ENCODE measurements around the gene LY9. TPM values are rescaled to one million over a fixed set of nuclear protein-coding genes. Genes with fewer than 3 reads are reported as not detected.

The LY9 gene
- total RNA-seq, 1 experiment from 2014 or later, result not detected

DNA sequence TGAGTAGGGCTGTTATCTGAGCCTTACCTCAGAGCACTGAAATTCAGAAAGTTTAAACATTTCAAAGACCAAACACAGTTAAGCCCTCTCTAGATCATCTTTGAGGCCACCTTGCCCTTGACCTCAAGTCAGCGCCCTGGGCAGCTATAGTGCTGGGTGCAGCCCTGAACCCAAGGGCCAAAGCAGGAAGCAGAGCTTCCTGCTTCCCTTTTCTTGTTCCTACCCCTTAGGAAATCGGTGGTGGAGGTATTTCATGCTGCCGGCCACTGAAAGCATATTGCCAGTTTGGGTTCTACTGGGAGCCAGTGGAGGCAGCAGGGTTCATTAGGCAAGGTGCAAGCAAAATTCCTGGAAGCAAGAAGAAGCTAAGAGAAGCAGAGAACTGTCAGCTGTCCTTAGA is 40.6 kb downstream of the LY9 start:
- no peak for DNase-seq (ENCODE audit: low read depth)

DNA sequence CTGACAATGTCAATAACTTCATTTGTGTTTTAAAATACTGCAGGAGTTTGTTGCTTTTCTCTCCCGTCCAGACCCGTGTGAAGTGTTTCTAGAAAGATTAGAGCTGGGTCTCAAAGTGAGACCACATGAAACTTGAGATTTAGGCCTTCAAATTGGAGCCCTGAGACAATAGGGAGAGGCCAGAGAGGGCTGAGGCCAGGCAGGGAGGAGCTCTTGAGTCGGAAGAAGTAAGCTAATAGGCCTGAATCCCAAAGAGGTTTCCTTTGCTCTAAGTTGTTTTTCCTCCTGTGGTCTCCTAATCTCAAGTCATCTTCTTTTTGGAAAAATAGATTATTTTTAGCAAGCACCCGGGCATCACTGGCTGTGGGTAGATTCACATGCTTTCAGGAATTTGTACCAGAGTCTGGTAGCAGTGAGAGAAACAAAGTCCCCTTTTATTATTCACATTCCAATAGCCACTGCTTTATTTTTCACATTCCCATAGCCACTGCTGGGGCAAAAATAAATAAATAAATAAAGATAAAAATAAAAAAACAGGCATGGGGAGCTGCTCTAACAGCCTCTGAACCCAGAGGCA is 41.1 kb downstream of the LY9 start:
- DNase-seq (ENCODE audit: low read depth), result no peak

DNA sequence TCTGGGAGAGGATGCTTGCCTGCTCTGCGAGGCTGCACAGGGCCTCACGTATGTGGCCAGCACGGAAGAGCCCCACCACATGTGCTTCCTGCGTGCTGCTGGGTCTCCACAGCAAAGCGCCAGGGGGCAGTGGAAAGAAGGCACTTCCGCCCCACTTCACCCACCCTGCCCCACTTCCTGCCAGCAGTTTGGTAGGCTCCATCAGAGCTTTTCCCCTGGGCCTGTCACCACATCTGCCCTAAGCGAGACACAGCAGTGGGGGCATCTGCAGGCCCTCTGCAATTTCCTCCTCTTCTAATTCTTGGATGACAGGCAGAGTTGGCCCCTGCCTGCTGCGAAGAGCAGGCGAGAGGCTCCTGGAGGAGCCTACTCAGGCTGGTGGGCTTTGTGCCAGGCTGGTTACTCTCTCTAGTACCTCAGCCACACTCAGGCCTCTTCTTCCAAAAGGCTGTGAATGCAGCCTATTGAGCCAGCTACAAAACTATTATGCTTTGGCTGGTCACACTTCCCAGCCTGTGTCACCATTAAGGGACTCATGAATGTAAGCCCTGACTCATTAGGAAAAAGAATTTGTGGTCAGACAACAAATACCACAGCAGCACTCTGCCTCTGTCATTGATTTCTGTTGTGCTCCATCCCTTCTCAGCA is 41.7 kb downstream of the LY9 start:
- DNase-seq (ENCODE audit: low read depth), result no peak

DNA sequence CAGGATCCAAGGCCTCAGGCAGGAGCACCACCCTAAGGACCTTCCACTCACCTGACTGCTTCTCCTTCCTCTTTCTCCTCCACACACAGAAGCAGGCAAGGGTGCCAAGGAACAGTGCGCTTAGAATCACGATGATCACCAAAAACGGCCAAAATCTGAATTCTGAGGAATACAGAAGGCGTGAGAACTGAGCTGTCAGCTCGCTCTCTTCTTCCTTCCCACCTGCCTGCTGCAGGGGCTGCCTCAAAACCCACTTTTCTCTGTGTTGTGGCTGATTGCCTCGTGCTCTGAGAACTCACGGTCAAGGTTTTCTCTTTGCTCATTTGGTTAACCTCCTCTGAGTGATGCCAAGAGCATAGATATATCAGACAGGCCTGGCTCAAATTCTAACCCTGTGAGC is 42.9 kb downstream of the LY9 start:
- no peak for DNase-seq (ENCODE audit: low read depth)

DNA sequence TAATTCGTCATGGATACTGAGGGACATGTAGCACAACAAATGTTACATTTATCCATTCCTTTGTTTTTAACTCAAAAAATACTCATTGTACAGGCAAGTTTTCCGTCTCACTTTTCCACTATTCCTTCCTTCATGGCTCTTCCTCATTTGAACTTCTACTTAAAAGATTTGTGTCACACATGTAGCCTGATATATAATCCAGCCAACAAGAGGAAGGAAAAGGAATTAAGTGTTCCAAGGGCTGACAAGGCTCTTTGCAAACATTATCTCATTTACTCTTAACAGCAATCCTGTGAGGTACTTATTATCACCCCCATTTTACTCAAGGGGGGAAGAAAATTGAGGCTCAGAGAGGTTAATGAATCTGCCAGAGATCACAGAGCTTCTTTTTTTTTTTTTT is 43.8 kb downstream of the LY9 start:
- no peak for DNase-seq (ENCODE audit: low read depth)

DNA sequence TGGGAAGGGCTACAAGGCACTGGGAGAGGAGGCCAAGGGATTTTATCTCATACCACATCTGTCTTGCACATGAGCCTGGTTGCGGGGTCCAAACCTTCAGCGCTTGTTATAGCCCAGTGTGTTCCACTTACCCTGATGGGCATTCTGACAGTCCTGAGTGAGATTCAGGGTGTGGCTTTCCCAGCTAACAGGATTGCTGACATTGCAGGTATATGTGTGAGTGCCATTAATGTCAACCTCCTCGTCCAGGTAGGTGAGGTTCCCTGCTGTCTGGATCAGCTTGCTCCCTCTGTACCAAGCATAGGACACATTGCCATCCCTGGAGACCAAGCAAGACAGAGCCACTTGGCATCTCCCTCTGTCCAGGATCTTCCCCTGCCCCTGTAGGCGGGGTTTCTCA is 45.1 kb downstream of the LY9 start:
- no peak for DNase-seq (ENCODE audit: low read depth)

DNA sequence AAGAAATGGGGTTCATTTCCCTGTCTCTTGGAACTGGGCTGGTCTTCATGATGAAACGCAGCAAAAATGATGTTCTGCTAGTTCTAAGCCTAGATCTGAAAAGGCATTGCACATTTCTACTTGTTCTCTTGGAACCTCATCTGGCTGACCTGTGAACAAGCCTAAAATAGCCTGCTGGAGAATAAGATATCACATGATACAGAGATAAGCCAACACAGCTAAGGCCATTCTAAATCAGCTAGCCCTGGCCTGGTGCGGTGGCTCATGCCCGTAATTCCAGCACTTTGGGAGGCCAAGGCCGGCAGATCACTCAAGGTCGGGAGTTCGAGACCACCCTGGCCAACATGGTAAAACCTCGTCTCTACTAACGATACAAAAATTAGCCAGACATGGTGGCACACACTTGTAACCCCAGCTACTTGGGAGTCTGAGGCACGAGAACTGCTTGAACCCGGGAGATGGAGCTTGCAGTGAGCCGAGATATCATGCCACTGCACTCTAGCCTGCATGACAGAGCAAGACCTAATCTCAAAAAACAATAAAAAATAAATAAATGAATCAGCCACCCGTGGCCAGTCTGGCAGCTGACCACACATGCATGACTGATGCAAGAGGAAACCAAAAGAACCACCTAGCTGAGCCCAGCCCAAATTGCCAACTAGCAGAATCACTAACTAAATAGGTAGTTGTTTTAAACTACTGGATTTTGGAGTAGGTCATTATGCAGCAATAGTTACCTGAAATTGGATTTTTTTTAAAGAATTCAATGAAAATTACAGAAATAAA is 48.7 kb downstream of the LY9 start:
- no peak for DNase-seq (ENCODE audit: low read depth)

DNA sequence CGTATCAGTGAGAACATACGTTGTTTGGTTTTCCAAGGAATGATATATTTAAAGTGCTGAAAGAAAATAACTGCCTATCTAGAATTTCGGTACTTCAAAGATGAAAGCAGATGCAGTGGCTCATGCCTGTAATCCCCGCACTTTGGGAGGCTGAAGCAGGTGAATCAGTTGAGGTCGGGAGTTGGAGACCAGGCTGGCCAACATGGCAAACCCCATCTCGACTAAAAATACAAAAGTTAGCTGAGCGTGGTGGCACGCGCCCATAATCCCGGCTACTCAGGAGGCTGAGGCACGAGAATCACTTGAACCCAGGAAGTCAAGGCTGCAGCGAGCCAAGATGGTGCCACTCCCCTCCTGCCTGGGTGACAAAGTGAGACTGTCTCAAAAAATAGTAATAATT is 50.3 kb downstream of the LY9 start:
- DNase-seq (ENCODE audit: low read depth), result no peak

DNA sequence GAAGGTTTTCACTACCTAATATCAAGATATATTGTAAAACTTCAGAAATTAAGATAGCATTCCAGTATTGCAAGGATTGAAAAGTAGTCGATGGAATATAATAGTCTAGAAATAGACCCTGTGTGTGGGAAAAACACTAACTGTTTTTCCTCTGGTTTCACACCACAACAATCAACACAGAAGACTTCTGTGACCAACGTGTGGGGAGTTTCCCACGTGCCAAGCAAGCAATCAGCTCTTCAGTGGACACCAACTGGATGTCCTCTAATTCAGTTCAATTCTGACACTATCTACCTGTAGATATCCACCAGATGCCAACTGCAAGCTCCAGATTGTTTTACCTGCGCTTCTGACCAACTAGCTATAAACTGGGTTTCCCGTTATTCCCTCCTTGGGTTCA is 54.6 kb downstream of the LY9 start:
- no peak for DNase-seq (ENCODE audit: low read depth)

DNA sequence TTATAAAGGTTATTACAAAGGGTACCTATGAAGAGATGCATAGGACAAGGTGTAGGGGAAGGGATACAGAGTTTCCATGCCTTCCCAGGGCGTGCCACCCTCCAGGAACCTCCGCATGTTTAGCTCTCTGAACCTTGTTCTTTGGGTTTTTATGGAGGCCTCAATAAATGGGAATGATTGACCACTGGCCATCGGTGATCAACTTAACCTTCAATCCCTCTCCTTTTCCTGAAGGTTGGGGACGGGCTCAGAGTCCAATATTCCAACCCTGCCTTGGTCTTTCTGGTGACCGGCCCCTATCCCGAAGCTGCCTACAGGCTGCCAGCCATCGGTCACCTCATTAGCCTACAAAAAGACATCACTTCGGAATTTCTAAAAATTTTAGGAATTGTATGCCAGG is 55.0 kb downstream of the LY9 start:
- no peak for DNase-seq (ENCODE audit: low read depth)

DNA sequence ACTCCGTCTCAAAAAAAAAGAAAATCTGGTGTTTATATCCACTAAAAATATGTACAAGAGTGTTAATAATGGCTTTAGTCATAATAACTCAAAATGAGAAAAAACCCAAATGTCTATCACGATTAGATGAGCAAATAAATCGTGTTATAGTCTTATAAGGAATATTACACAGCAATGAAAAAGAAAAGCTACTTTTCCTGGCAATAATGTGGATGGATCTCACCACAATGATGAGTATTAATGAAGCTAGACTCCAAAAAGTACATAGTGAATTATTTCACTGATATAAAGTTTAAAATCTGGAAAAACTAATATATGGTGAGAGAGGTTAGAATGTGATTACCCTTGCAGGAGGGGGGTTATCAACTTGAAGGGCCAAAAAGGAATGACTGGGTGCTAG is 57.0 kb downstream of the LY9 start:
- no peak for DNase-seq (ENCODE audit: low read depth)

DNA sequence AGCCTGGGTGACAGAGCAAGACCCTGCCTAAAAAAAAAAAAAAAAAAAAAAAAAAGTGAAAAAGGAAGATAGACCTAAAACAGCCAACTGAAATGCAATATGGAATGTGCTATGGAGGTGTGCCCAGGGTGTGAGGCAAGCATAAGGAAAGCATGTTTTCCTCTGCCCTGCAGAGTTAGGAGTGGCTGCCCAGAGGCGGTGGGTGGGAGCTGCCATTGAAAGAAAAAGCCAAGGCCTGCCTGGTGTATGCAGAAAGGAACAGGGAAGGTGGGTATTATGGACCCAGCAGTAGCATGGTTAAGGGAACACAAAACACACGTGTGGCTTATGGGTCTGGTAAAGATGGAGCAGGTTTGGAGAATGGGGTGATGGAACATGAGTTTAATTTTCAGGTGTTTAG is 57.8 kb downstream of the LY9 start:
- no peak for DNase-seq (ENCODE audit: low read depth)

DNA sequence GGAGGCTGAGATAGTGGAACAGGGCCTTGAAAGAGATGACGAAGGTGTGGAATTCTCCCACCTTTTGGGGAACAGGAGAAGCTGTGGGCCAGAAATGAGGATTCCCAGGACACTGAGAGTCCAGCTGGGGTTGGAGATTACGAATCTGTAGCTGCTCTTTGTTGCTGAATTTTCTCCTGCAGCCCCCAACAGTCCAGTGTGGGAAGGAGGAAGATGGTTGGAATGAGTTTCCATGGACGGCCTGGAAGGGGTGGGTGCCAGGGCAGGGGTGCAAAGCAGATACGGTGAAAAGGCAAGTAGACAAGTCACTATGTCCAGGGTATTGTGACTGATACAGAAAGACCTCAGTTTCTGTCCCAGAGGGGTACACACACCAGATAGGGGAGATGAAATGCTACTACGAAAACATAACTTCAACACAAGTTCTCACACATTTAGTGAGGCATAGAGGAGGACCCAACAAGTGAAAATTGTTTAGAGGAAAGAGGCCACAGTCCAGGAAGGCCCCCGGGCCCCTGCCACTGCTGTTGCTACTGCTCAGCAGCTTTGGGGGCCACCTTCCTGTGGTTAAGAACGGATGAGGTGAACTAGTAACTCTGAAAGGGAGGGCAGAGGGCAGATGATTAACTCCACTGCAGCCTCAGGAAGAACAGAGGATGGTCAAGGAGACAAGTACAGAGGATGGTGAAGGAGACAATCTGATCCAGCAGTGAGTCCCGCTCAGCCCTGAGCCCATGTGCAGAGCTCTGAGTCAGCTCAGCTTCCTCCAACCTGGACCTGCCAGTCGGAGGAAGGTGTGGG is 59.4 kb downstream of the LY9 start:
- DNase-seq (ENCODE audit: low read depth), result no peak

DNA sequence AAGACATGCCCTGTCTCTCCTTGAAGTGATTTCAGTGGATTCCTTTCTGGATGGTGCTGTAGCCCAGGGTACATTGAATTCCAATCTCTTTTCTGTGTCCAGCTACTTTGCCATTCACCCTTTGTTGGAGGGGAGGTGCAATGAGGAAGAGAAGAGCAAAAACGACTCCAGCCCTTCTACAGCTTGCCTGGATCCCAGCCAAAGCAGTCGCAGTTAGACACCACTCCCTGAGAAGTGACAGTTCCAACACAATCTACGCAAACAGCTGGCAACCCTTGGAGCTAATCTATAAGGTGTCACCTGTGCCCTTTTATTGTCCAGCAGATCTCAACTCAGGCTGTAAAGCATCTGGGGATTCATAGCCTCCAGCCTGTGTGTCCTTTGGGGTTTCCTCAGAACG is 62.1 kb downstream of the LY9 start:
- DNase-seq (ENCODE audit: low read depth), result no peak

DNA sequence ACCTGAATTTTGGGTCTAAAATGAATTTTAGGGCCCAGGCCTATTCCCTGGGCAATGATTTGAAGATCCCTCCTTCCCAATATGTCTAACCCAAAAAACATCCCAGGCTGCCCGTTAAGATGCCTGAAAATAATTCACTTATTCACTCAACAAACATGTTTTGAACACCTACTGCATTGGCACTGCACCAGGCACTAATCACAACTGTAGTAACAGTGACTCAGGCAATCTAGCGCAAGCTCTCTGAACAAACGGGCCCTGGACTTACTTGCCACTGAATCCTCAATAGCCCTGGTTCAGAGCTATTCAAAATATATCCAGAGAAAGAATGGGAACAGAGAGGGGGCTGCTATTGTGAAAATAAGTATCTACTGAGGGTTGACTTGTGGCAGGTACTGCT is 62.5 kb downstream of the LY9 start:
- DNase-seq (ENCODE audit: low read depth), result no peak

DNA sequence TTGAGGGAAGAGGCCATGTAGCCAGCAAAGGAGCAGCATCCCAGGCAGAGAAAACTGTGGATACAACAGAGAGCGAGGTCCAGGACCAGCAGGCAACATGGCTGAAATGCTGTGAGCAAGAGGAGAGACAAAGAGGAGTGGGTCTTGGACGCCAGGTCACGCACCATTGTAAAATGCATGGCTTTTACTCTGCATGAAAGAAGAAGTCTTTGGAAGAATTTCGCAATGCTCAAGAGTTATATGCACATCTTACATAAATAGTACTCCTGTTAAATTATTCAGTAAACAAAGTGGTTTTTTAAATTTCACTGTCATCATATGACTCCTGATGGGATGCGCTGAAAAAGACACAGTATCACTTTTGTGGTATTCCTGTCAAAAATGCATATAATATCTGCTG is 63.2 kb downstream of the LY9 start:
- DNase-seq (ENCODE audit: low read depth), result no peak

DNA sequence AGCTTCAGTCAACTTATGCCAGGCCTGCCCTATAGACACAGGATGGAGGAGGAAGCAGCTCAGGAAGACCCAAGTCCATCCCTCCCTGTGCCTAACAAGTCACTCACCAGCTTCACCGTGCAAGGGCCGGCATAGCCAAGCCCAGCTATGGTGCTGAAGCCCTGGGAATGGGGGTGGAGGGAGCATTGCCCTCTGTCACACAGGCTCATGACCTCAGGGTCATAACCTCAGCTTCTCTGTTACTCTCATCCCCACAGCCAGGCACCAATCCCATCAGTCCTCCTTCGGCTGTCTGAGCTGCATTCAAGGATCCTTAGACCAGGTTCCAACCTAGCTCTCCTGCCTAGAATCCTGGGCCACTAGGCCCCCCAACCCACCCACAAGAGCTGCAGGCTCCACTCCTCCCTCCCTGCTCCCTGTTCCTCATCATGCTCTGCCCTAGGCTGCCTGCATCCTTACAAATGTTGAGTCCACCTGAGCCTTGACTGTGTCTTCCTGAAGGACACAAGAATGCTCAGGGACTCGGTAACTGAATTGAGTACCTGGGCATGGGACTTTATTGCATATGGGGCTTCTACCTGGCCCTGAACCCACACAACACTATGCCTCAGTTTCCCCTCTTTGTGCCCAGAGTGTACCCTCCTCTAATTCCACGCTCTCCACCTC is 65.0 kb downstream of the LY9 start:
- DNase-seq (ENCODE audit: low read depth), result no peak

DNA sequence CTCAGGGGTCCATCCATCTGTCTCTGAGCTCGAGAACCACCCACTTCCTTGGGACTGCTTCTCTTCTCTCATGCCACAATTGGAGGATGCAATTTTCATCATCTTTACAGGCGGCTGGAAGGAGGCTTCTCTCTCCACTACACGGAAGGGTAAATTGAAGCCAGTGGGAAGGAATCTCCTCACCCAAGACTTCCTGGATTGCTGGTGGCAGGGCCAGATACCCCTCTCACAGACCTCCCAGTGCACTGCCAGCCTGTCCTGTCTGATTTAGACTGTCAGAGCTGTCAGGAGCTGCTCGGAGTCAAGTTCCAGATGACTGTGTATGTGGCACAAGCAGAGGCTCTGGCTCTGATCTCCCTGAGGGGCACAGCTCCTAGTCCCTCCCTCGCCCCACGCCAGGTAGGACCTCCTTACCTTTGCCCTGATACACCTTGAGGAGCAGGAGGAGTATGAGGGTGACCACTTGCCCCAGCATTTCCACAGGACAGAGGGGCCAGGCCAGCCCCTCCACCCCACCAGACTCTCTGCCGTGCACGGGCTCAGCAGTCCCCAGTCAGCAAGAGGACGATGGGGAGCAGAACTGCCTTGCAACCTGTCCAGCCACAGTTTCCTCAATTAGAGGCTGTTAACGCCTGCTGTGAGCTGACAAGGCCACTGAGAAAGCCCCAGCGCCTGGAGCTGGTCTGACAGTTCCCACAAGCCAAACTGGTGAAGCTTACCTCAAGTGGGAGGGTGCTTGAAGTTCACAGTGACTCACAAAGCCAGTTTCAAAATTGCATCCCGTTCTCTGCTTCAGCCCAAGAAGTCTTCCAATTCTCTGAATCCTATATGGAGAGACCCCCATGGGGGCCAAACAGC is 66.5 kb downstream of the LY9 start, which contains the start of gene CD244:
Gene CD244 (minus strand): TSS at position 685 of the 858 bp plus-strand sequence. CDS start 210 bp downstream, at position 475.
- DNase-seq (ENCODE audit: low read depth), result no peak

DNA sequence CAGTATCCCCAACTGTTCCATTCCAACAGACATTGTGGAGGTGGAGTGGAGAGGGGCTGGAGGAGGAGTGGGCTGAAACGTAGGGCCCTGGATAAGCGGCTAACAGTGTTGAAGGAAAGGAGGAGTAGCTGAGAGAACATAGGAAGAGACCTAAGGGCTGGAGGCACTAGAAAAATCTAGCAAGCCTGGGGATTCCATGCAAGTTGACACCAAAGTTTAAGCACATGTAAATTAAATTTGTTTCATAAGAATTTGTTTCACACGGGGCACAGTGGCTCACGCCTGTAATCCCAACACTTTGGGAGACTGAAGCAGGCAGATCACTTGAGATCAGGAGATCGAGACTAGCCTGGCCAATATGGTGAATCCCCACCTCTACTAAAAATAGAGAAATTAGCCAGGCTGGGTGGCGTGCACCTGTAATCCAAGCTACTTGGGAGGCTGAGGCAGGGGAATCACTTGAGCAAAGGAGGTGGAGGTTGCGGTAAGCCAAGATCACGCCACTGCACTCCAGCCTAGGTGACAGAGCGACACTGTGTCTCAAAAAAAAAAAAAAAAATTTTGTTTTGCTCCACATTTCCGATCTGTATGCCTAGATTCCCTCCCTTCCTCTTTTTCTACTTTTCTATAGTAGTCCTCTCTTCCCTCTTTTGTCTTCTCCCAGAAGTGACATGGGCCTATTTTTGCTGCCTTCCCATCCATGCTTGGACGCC is 67.2 kb downstream of the LY9 start:
- DNase-seq (ENCODE audit: low read depth), result no peak

DNA sequence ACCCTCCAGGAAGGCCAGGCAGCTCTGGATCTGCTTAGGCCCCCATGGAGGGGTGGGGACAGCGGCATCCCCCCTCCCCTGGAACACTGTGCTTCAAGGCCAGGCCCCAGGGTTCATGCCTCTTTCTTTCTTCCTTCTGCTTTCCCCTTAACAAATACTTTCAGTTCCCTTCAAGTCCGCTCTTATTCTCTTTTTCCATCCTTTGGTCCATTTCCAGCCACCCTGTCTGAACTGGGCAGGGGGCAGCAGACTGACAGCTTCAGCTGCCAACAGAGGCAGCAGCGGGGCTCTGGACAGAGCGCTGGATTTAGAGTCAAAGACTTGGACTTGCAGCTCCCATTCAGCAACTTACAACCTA is 67.8 kb downstream of the LY9 start:
- DNase-seq (ENCODE audit: low read depth), result no peak

Data from LHCN-M2 (cell line).